T-cell (primary cell): Measurements from ENCODE around the gene DOK5. TPM values are rescaled to one million over a fixed set of nuclear protein-coding genes. Genes with fewer than 3 reads are reported as not detected.

Experiments
- ATAC-seq, 4 experiments: fragments of 200-7000 bp in 3 of 4; fragments of 150-1000 bp in 1 of 4; cut with Tn5 transposase; replicated peaks in 1 of 4; 1 replicate in 3 of 4; 2 replicates in 1 of 4; pipeline ENCODE4 v1.10.0; 2021; ENCODE audit warnings: moderate library complexity in 3 of 4, mild to moderate bottlenecking in 2 of 4, moderate number of reproducible peaks in 1 of 4
- CTCF ChIA-PET, 2 donors: fragments of 300-600 bp; sonication (Branson Sonifier 250); formaldehyde crosslinking; loops; one replicate each; lab custom pipeline; 2022; ENCODE audit warnings: antibody characterized with exemption in 2 of 2; lab: Charles Lee
- POLR2A ChIA-PET, 2 donors: fragments of 300-600 bp; sonication (Branson Sonifier 250); formaldehyde crosslinking; loops; one replicate each; lab custom pipeline; 2022; ENCODE audit warnings: antibody characterized with exemption in 2 of 2; lab: Charles Lee
- DNase-seq, 35 experiments: peaks; one replicate each; pipeline versions ENCODE4 v3.0.0 to v3.0.0-alpha.2; 2013 to 2023
- H3K27ac ChIP-seq: one replicate; pipeline ENCODE4 v1.5.1; 2013; ENCODE audit warnings: low read length
- H3K27me3 ChIP-seq, 2 experiments: replicated peaks in 1 of 2; 1 replicate in 1 of 2; 2 replicates in 1 of 2; pipeline versions ENCODE4 v1.6.1 to v1.7.0; 2013; ENCODE audit warnings: low read length in 1 of 2, mixed read lengths in 1 of 2; ENCODE audit not compliant: control insufficient read depth in 2 of 2, insufficient read depth in 2 of 2; ENCODE audit errors: extremely low read depth in 1 of 2
- H3K36me3 ChIP-seq, 2 donors: 1 replicate in 1 of 2; 2 replicates in 1 of 2; pipeline versions ENCODE4 v1.6.1 to v1.7.0; 2013; ENCODE audit warnings: low read length in 1 of 2; ENCODE audit not compliant: control insufficient read depth in 2 of 2, insufficient read depth in 1 of 2; ENCODE audit errors: extremely low read depth in 1 of 2
- H3K4me1 ChIP-seq, 2 experiments: 1 replicate in 1 of 2; 2 replicates in 1 of 2; pipeline versions ENCODE4 v1.6.1 to v1.7.0; 2013; ENCODE audit warnings: low read length in 2 of 2, mixed read lengths in 1 of 2; ENCODE audit not compliant: insufficient read depth in 2 of 2, control insufficient read depth in 1 of 2; ENCODE audit errors: extremely low read depth in 1 of 2
- H3K4me3 ChIP-seq, 2 donors: 1 replicate in 1 of 2; 2 replicates in 1 of 2; pipeline versions ENCODE4 v1.5.1 to v1.7.0; 2013; ENCODE audit warnings: mild to moderate bottlenecking in 2 of 2, low read length in 1 of 2, moderate library complexity in 1 of 2; ENCODE audit not compliant: control insufficient read depth in 1 of 2; ENCODE audit errors: extremely low read depth in 1 of 2
- H3K9me3 ChIP-seq: 2 replicates; pipeline ENCODE4 v1.7.0; 2013
- H3K27ac Mint-ChIP-seq, 2 donors: one replicate each; pipeline ENCODE4 v1.8.0; 2020 to 2021; ENCODE audit warnings: mild to moderate bottlenecking in 2 of 2, mixed read lengths in 2 of 2
- H3K27me3 Mint-ChIP-seq, 2 donors: one replicate each; pipeline ENCODE4 v1.8.0; 2021 to 2022; ENCODE audit warnings: mixed read lengths in 2 of 2
- H3K36me3 Mint-ChIP-seq: one replicate; pipeline ENCODE4 v1.8.0; 2021; ENCODE audit warnings: mixed read lengths
- H3K4me1 Mint-ChIP-seq, 3 donors: one replicate each; pipeline ENCODE4 v1.8.0; 2020 to 2022; ENCODE audit warnings: mixed read lengths in 3 of 3, mild to moderate bottlenecking in 1 of 3
- H3K4me3 Mint-ChIP-seq, 3 donors: one replicate each; pipeline ENCODE4 v1.8.0; 2020 to 2022; ENCODE audit warnings: mild to moderate bottlenecking in 3 of 3, mixed read lengths in 3 of 3, moderate library complexity in 3 of 3
- H3K9me3 Mint-ChIP-seq, 3 donors: one replicate each; pipeline ENCODE4 v1.8.0; 2020 to 2022; ENCODE audit warnings: mixed read lengths in 3 of 3
- WGBS: methylation state at CpG from one replicate; pipeline ENCODE4 v1.1.5; 2013; ENCODE audit warnings: missing lambda C conversion rate; ENCODE audit not compliant: insufficient coverage; 5-methylcytosine and 5-hydroxymethylcytosine counted together
- total RNA-seq, 35 experiments: library from RNA in 6 of 35; stranded (reverse) in 6 of 35; fragments of 120-200 nt in 1 of 35; gene quantifications; one replicate each; pipeline versions ENCODE4 v1.2.1 to v1.2.4 and lab custom pipeline; 2013 to 2026

Gene DOK5
- total RNA-seq, 5 donors from 2014 or later (not counting 1 experiment from before 2014, with no cell fraction given) = not detected

DNA sequence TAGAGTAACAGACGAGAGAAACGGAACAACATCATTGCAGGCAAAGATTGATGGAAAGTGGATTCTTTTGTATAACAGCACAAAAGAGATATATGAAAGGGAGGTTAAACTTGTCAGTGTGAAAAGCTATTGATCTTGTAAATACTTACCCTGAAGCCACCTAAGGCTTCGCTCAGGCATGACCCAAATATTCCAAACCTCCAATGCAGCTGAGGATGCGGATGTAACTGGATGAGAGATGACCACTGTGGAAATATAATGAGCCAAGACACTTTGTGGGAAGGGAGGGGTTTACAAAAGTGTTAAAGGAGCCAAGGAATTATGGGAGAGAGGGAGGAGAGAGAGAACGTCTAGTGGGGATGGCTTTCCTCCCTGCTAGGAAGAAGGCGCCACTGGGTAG, 112.0 kb downstream of the DOK5 start:
- Histone ChIP-seq H3K27me3 (no peaks in the 10 kb centered on the region), H3K4me1 (no peaks in the 10 kb centered on the region), H3K27ac (no peak overlapping the region), H3K9me3 (no peaks in the 10 kb centered on the region), H3K4me3 (no peak overlapping the region), H3K36me3 (no peaks in the 10 kb centered on the region)
- H3K36me3 Mint-ChIP-seq = no peaks in the 10 kb centered on the region
- WGBS = 100% methylated on average over 1 of the region's 6 CpGs
- POLR2A ChIA-PET = no interaction called here
- peaks cover 2 to 13% (median 4%) of the 10 kb centered on the region in 3 donors for H3K9me3 Mint-ChIP-seq
- CTCF ChIA-PET = no interaction called here
- H3K4me1 Mint-ChIP-seq = no peaks in the 10 kb centered on the region
- ATAC-seq (no peak), DNase-seq (no peak)
- H3K27ac Mint-ChIP-seq = no peak overlapping the region
- H3K4me3 Mint-ChIP-seq = no peak overlapping the region
- H3K27me3 Mint-ChIP-seq = peaks cover 8 to 9% of the 10 kb centered on the region in 2 donors

DNA sequence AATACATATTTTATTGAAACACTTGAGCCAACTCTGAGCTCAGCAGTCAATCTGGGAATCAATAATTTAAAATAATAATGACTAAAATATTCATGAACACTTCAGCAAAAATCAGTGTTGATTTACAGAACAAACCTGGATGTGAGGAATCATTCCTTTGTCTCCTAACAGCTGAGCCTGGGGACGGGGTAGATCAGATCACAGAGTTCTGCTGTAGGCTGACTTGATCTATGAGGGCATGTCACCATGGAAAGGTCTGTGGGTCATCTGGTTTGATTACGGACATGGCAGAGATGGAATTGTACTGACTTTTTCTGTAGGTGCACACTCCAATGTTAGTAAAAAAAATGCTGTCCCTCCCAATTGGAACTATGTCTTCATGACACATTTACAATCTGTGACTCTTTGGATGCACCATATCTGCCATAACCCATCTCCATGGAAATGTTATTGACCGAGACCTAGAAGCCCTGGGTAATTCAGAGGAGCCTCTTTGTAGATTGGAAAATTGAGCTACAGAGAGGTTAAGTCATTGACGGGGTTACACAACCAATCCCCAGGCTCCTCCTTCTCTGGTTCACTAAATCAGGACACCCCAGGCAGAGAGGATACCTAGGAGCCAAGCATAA, 114.1 kb downstream of the DOK5 start:
- Histone ChIP-seq H3K9me3 (no peaks in the 10 kb centered on the region), H3K27ac (no peak overlapping the region), H3K36me3 (no peaks in the 10 kb centered on the region), H3K4me1 (no peaks in the 10 kb centered on the region), H3K4me3 (no peak overlapping the region), H3K27me3 (no peaks in the 10 kb centered on the region)
- ChIA-PET CTCF (no interaction called here), POLR2A (no interaction called here)
- Mint-ChIP-seq H3K27ac (no peak overlapping the region), H3K27me3 (peaks cover 8 to 9% of the 10 kb centered on the region in 2 donors), H3K4me3 (no peak overlapping the region), H3K36me3 (no peaks in the 10 kb centered on the region), H3K9me3 (no peaks in the 10 kb centered on the region), H3K4me1 (no peaks in the 10 kb centered on the region)
- WGBS = no CpG with 5 or more reads among the region's 4 CpGs
- ATAC-seq (no peak), DNase-seq (no peak)

DNA sequence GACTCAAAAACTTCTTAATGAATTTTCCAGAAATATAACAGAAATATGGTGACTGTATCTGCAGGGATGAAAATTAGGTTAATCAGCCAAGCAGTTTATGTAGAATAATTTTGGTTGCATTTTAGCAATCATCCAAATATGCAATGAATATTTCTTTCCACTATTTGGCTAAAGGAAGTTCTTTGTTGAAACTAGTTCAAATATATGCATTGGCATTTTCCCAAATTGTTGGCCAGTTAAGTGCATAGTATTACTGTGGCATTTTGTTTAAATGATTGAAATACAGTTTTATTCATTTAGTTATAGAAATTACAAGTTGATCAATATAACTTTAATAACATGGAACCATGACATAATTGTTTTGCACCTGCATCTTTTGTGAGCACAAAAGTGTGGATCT, 115.5 kb downstream of the DOK5 start:
- Mint-ChIP-seq H3K9me3 (no peaks in the 10 kb centered on the region), H3K27me3 (peaks cover 8 to 9% of the 10 kb centered on the region in 2 donors), H3K4me1 (no peaks in the 10 kb centered on the region), H3K4me3 (no peak overlapping the region), H3K36me3 (no peaks in the 10 kb centered on the region), H3K27ac (no peak overlapping the region)
- DNase-seq (no peak), ATAC-seq (no peak)
- Histone ChIP-seq H3K4me3 (no peak overlapping the region), H3K36me3 (no peaks in the 10 kb centered on the region), H3K9me3 (no peaks in the 10 kb centered on the region), H3K4me1 (no peaks in the 10 kb centered on the region), H3K27me3 (no peaks in the 10 kb centered on the region), H3K27ac (no peak overlapping the region)
- ChIA-PET CTCF (no interaction called here), POLR2A (no interaction called here)

- POLR2A ChIA-PET = no interaction called here
- H3K9me3 Mint-ChIP-seq = peaks cover 6 to 11% (median 6%) of the 10 kb centered on the region in 3 donors
- no peaks in the 10 kb centered on the region for H3K4me1 ChIP-seq
- no peaks in the 10 kb centered on the region for H3K27me3 ChIP-seq
- H3K4me3 Mint-ChIP-seq = no peak overlapping the region
- H3K27ac ChIP-seq = no peak overlapping the region
- H3K27ac Mint-ChIP-seq = no peak overlapping the region
- ATAC-seq (no peak), DNase-seq (no peak)
- no peaks in the 10 kb centered on the region for H3K36me3 ChIP-seq
- no peak overlapping the region for H3K4me3 ChIP-seq
- no peaks in the 10 kb centered on the region for H3K9me3 ChIP-seq
- H3K36me3 Mint-ChIP-seq = no peaks in the 10 kb centered on the region
- CTCF ChIA-PET = no interaction called here
- H3K27me3 Mint-ChIP-seq = peaks cover 0 to 4% of the 10 kb centered on the region in 2 donors
- no peaks in the 10 kb centered on the region for H3K4me1 Mint-ChIP-seq
Measured at GRCh38 chr20:54596651-54597050, 121.3 kb downstream of the DOK5 start.

- no peaks in the 10 kb centered on the region for H3K36me3 ChIP-seq
- H3K9me3 Mint-ChIP-seq = peaks cover 6 to 11% (median 6%) of the 10 kb centered on the region in 3 donors
- H3K27me3 Mint-ChIP-seq = peaks cover 0 to 4% of the 10 kb centered on the region in 2 donors
- no peak overlapping the region for H3K27ac ChIP-seq
- H3K4me1 ChIP-seq = no peaks in the 10 kb centered on the region
- DNase-seq (no peak), ATAC-seq (no peak)
- no peaks in the 10 kb centered on the region for H3K36me3 Mint-ChIP-seq
- no peaks in the 10 kb centered on the region for H3K27me3 ChIP-seq
- CTCF ChIA-PET = no interaction called here
- H3K4me3 ChIP-seq = no peak overlapping the region
- WGBS = 94% methylated on average over 3 of the region's 5 CpGs
- no peaks in the 10 kb centered on the region for H3K9me3 ChIP-seq
- H3K27ac Mint-ChIP-seq = no peak overlapping the region
- H3K4me1 Mint-ChIP-seq = no peaks in the 10 kb centered on the region
- POLR2A ChIA-PET = no interaction called here
- no peak overlapping the region for H3K4me3 Mint-ChIP-seq
Measured at GRCh38 chr20:54598352-54598751, 123.0 kb downstream of the DOK5 start.

DNA sequence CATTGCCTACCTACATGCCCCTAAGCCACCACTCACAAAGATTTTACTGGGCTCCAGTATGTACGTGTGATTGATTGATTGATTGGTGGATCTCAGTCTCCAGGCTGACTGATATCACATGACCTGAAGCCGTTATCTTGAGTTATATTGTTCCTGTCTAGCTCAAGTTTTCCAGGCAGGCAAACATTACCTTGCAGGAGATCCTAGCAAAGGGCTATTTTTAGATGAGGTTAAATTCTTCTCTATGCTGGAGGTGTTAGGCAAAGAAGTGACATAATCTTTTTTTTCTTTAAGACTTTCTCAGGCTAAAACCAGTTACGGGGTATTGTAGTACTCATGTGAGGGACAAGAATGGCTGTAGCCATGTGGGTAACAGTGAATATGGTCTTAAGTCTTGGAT, 125.2 kb downstream of the DOK5 start:
- Histone ChIP-seq H3K4me3 (no peak overlapping the region), H3K27ac (no peak overlapping the region), H3K36me3 (no peaks in the 10 kb centered on the region), H3K27me3 (no peaks in the 10 kb centered on the region), H3K9me3 (no peaks in the 10 kb centered on the region), H3K4me1 (no peaks in the 10 kb centered on the region)
- H3K27ac Mint-ChIP-seq = no peak overlapping the region
- DNase-seq = no peak
- no peaks in the 10 kb centered on the region for H3K36me3 Mint-ChIP-seq
- no peaks in the 10 kb centered on the region for H3K4me1 Mint-ChIP-seq
- WGBS = 100% methylated on average over 1 of the region's 3 CpGs
- no peak for ATAC-seq
- ChIA-PET POLR2A (no interaction called here), CTCF (no interaction called here)
- H3K4me3 Mint-ChIP-seq = no peak overlapping the region
- H3K9me3 Mint-ChIP-seq = peaks cover 6 to 11% (median 6%) of the 10 kb centered on the region in 3 donors
- H3K27me3 Mint-ChIP-seq = peaks cover 3 to 4% of the 10 kb centered on the region in 2 donors
